HUES64 (cell line): ENCODE measurements around the gene ZBTB12.
"Not testable (repeated sequence)": the region's sequence is repeated elsewhere in the genome, so short reads cannot be mapped to it uniquely, and the experiment has no call there.

ENCODE experiments used
- H3K27ac ChIP-seq: 2 replicates; pipeline ENCODE4 v1.7.0; 2013; ENCODE audit warnings: low read depth, low read length, inconsistent platforms
- H3K27me3 ChIP-seq: 2 replicates; pipeline ENCODE4 v1.6.1; 2013; ENCODE audit warnings: mild to moderate bottlenecking, low read length; ENCODE audit not compliant: insufficient read depth
- H3K36me3 ChIP-seq: 2 replicates; pipeline ENCODE4 v1.6.1; 2013; ENCODE audit warnings: mild to moderate bottlenecking, low read length; ENCODE audit not compliant: insufficient read depth
- H3K4me1 ChIP-seq: 2 replicates; pipeline ENCODE4 v1.6.1; 2013; ENCODE audit warnings: mild to moderate bottlenecking, low read length, moderate library complexity; ENCODE audit not compliant: insufficient read depth
- H3K4me3 ChIP-seq: 2 replicates; pipeline ENCODE4 v1.5.1; 2013; ENCODE audit warnings: mild to moderate bottlenecking, low read length, moderate library complexity
- H3K9ac ChIP-seq: 2 replicates; pipeline ENCODE4 v1.6.1; 2013; ENCODE audit warnings: mild to moderate bottlenecking, low read depth, low read length
- H3K9me3 ChIP-seq: 2 replicates; pipeline ENCODE4 v1.6.1; 2013; ENCODE audit warnings: low read depth, low read length; ENCODE audit not compliant: insufficient read depth
- WGBS: fragments of 150-250, 120-280 bp; methylation state at CpG from one replicate; pipeline ENCODE4 v1.1.7; 2013; ENCODE audit warnings: missing lambda C conversion rate; 5-methylcytosine and 5-hydroxymethylcytosine counted together

ZBTB12 gene

DNA sequence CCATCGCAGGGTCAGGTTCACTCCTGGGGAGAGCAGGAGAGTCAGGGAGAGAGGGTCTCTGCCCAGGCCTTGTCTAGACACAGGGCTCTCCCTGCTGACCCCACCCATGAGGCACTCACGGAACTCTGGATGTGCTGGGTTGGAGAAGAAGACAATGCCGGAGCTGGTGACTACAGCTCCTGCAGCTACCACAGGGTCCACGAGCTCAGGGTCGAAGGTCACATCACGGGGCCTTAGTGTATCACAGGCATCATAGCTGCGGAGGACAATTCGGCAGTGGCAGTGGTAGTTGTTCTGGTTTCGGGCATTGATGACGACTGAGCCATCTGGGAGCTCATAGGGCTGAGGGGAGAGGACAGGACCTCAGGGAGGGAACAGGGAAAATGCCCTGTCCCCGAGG lies 42.0 kb downstream of the ZBTB12 start:
- no peak overlapping the region for H3K27ac ChIP-seq
- H3K9me3 ChIP-seq, result peaks cover 7% of the 10 kb centered on the region; the same call in 1 of the 2 replicates
- no peaks in the 10 kb centered on the region; the same call in 1 of the 2 replicates for H3K4me1 ChIP-seq
- H3K27me3 ChIP-seq, result no peaks in the 10 kb centered on the region
- H3K36me3 ChIP-seq, result peaks cover 30% of the 10 kb centered on the region
- H3K4me3 ChIP-seq, result no peak overlapping the region
- WGBS, result 95% methylated on average over 11 of the region's 11 CpGs
- no peak overlapping the region for H3K9ac ChIP-seq

DNA sequence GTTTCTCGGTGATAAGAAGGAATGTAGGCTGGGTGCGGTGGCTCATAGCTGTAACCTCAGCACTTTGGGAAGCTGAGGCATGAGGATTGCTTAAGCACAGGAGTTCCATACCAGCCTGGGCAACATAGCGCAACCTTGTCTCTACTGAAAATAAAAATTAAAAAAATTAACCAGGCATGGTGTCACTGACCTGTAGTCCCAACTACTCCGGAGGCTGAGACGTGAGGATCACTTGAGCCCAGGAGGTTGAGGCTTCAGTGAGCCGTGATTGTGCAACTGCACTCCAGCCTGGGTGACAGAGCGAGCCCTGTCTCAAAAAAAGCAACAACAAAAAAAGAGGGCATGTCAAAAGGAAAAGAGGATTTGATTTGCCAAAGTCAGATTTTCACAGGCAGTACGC lies 43.2 kb downstream of the ZBTB12 start:
- Histone ChIP-seq H3K27ac (no peak overlapping the region), H3K9me3 (peaks cover 7% of the 10 kb centered on the region; the same call in 1 of the 2 replicates), H3K27me3 (no peaks in the 10 kb centered on the region), H3K4me3 (no peak overlapping the region), H3K36me3 (peaks cover 30% of the 10 kb centered on the region), H3K9ac (no peak overlapping the region), H3K4me1 (no peaks in the 10 kb centered on the region; the same call in 1 of the 2 replicates)
- 96% methylated on average over 8 of the region's 8 CpGs for WGBS

DNA sequence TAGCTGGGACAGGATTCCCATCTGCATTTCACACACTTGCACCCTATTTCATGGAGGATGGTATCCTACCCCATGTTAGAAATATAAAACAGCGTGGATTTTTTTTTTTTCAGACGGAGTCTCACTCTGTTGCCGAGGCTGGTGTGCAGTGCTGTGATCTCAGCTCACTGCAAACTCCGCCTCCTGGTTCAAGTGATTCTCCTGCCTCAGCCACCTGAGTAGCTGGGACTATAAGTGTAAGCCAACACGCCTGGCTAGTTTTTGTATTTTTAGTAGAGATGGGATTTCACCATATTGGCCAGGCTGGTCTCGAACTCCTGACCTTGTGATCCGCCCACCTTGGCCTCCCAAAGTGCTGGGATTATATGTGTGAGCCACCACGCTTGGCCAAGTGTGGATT lies 44.1 kb downstream of the ZBTB12 start:
- not testable (repeated sequence) for H3K4me3 ChIP-seq, H3K4me1 ChIP-seq, H3K9me3 ChIP-seq, H3K9ac ChIP-seq, H3K27ac ChIP-seq, H3K27me3 ChIP-seq
- 96% methylated on average over 8 of the region's 8 CpGs for whole genome bisulfite sequencing
- H3K36me3 ChIP-seq, result peaks cover 30% of the 10 kb centered on the region

DNA sequence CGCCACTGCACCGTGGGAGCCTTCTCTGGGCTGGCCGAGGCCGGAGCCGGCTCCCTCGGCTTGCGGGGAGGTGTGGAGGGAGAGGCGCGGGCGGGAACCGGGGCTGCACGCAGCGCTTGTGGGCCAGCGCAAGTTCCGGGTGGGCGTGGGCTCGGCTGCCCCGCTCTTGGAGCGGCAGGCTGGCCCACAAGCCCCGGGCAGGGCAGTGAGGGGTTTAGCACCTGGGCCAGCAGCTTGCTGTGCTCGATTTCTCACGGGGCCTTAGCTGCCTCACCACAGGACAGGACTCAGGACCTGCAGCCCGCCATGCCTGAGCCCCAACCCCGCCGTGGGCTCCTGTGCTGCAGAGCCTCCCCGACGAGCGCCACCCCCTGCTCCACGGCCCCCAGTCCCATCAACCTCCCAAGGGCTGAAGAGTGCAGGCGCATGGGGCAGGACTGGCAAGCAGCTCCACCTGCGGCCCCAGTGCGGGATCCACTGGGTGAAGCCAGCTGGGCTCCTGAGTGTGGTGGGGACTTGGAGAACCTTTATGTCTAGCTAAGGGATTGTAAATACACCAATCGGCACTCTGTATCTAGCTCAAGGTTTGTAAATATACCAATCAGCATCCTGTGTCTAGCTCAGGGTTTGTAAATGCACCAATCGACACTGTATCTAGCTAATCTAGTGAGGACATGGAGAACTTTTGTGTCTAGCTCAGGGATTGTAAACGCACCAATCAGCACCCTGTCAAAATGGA lies 49.7 kb downstream of the ZBTB12 start:
- not testable (repeated sequence) for H3K4me1 ChIP-seq, H3K9me3 ChIP-seq, H3K27ac ChIP-seq, H3K4me3 ChIP-seq, H3K9ac ChIP-seq, H3K27me3 ChIP-seq, H3K36me3 ChIP-seq
- WGBS, result 90% methylated on average over 35 of the region's 35 CpGs

DNA sequence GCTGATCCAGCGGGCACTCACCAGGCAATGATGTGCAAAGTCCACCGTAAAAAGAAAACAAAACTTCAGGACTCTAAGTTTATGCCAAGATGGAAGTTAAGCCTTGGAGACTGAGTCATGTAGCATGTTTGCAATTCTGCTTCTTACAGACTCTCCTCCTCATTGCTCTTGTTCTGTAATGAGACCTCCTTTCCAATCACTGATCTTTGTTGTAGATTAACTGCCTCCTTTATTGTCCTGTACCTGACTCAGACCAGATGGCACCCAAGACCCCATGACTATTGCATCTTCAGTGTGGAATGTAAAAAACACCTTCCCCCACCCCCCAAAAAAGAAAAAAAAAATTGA lies 50.4 kb downstream of the ZBTB12 start:
- Histone ChIP-seq H3K27me3 (no peaks in the 10 kb centered on the region), H3K27ac (no peak overlapping the region), H3K9me3 (peaks cover 7% of the 10 kb centered on the region; the same call in 1 of the 2 replicates), H3K4me1 (no peaks in the 10 kb centered on the region), H3K4me3 (no peak overlapping the region), H3K36me3 (no peaks in the 10 kb centered on the region), H3K9ac (no peak overlapping the region)
- WGBS, result 86% methylated on average over 2 of the region's 2 CpGs

DNA sequence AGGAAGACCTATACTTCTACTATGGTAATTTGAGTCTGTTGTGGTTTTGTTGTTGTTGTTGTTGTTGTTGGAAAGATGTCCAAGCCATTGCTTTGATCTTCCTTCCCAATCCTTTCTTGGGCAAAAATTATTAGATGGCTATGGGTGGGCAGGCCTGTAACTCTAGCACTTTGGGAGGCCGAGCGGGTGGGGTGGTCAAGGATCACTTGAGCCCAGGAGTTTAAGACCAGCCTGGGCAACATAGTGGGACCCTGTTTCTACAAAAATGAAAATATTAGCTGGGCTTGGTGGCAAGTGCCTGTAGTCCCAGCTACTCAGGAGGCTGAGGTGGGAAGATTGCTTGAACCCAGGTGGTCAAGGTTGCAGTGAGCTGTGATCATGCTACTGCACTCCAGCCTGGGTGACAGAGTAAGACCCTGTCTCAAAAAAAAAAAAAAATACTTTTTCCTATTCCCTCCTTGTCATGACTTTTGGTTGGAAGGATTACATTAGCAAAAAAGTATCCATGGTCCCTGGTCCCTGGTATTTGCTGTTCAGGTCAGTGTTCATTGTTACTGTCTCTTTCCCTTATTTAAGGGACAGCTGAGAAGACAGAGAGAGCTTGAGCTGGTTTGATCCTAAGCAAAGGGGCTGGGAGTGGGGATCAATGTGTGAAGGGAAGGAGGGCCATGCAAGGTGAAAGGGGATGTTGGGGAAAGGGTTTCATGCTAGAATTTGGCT lies 51.0 kb downstream of the ZBTB12 start:
- Histone ChIP-seq H3K4me3 (no peak overlapping the region), H3K27me3 (no peaks in the 10 kb centered on the region), H3K4me1 (no peaks in the 10 kb centered on the region), H3K27ac (no peak overlapping the region), H3K9me3 (peaks cover 7% of the 10 kb centered on the region; the same call in 1 of the 2 replicates), H3K9ac (no peak overlapping the region), H3K36me3 (no peaks in the 10 kb centered on the region)
- 99% methylated on average over 2 of the region's 2 CpGs for WGBS
